ENCODE results near the gene FKBP11.
"Not testable (repeated sequence)": the region's sequence is repeated elsewhere in the genome, so short reads cannot be mapped to it uniquely, and the experiment has no call there.

Gene FKBP11

GRCh38 chr12:48875944-48876515, 49.3 kb downstream of the FKBP11 start:
- no peaks in the 10 kb centered on the region for H3K27me3 ChIP-seq (ENCODE audit: insufficient read depth, low read length, poor library complexity, severe bottlenecking)
- H3K4me3 ChIP-seq (ENCODE audit: low read length, poor library complexity, severe bottlenecking), result no peak overlapping the region

GRCh38 chr12:48873534-48873933, 51.8 kb downstream of the FKBP11 start:
- not testable (repeated sequence) for H3K36me3 ChIP-seq (ENCODE audit: insufficient read depth, low read length); H3K9ac ChIP-seq (ENCODE audit: low read depth, low read length, poor library complexity, severe bottlenecking); H4K20me1 ChIP-seq (ENCODE audit: insufficient read depth, low read length, poor library complexity, severe bottlenecking); H2AFZ ChIP-seq (ENCODE audit: low read length); H3K4me2 ChIP-seq (ENCODE audit: low read depth, low read length, poor library complexity, severe bottlenecking); H3K9me3 ChIP-seq (ENCODE audit: insufficient read depth, low read depth, low read length); H3K4me3 ChIP-seq (ENCODE audit: low read length, poor library complexity, severe bottlenecking); H3K9me2 ChIP-seq (replicated peaks; ENCODE audit: low read depth, low read length); H3K27me3 ChIP-seq (ENCODE audit: insufficient read depth, low read length, poor library complexity, severe bottlenecking); H3K4me1 ChIP-seq (ENCODE audit: insufficient read depth, low read length, poor library complexity, severe bottlenecking); H3K79me2 ChIP-seq (ENCODE audit: insufficient read depth, low read length); H3F3A ChIP-seq (ENCODE audit: low read depth)

More at GRCh38 chr12:48875944-48876515, 49.3 kb downstream of the FKBP11 start:
- Histone ChIP-seq H2AFZ (ENCODE audit: low read length) (no peak overlapping the region), H3K4me2 (ENCODE audit: low read depth, low read length, poor library complexity, severe bottlenecking) (no peak overlapping the region), H3K9me3 (ENCODE audit: insufficient read depth, low read depth, low read length) (no peaks in the 10 kb centered on the region), H3K79me2 (ENCODE audit: insufficient read depth, low read length) (no peaks in the 10 kb centered on the region), H3K36me3 (ENCODE audit: insufficient read depth, low read length) (no peaks in the 10 kb centered on the region), H4K20me1 (ENCODE audit: insufficient read depth, low read length, poor library complexity, severe bottlenecking) (no peaks in the 10 kb centered on the region), H3K9ac (ENCODE audit: low read depth, low read length, poor library complexity, severe bottlenecking) (no peak overlapping the region), H3F3A (ENCODE audit: low read depth) (no peaks in the 10 kb centered on the region), H3K9me2 (replicated peaks; ENCODE audit: low read depth, low read length) (no peaks in the 10 kb centered on the region), H3K4me1 (ENCODE audit: insufficient read depth, low read length, poor library complexity, severe bottlenecking) (no peaks in the 10 kb centered on the region)
- TF ChIP-seq CTCF (conservative IDR thresholded peaks at IDR 0.05; ENCODE audit: low read length) (no peak), EZH2phosphoT487 (IDR thresholded peaks at IDR 0.05; ENCODE audit: borderline replicate concordance) (no peak)

- Histone ChIP-seq H3F3A (ENCODE audit: low read depth) (no peaks in the 10 kb centered on the region), H3K4me3 (ENCODE audit: low read length, poor library complexity, severe bottlenecking) (no peak overlapping the region), H2AFZ (ENCODE audit: low read length) (no peak overlapping the region), H3K9me3 (ENCODE audit: insufficient read depth, low read depth, low read length) (no peaks in the 10 kb centered on the region), H3K9ac (ENCODE audit: low read depth, low read length, poor library complexity, severe bottlenecking) (no peak overlapping the region), H3K9me2 (replicated peaks; ENCODE audit: low read depth, low read length) (no peaks in the 10 kb centered on the region), H3K79me2 (ENCODE audit: insufficient read depth, low read length) (no peaks in the 10 kb centered on the region), H3K27me3 (ENCODE audit: insufficient read depth, low read length, poor library complexity, severe bottlenecking) (no peaks in the 10 kb centered on the region), H4K20me1 (ENCODE audit: insufficient read depth, low read length, poor library complexity, severe bottlenecking) (no peaks in the 10 kb centered on the region), H3K4me1 (ENCODE audit: insufficient read depth, low read length, poor library complexity, severe bottlenecking) (no peaks in the 10 kb centered on the region), H3K36me3 (ENCODE audit: insufficient read depth, low read length) (no peaks in the 10 kb centered on the region), H3K4me2 (ENCODE audit: low read depth, low read length, poor library complexity, severe bottlenecking) (no peak overlapping the region)
- TF ChIP-seq CTCF (conservative IDR thresholded peaks at IDR 0.05; ENCODE audit: low read length) (no peak), EZH2phosphoT487 (IDR thresholded peaks at IDR 0.05; ENCODE audit: borderline replicate concordance) (no peak)
Measured at GRCh38 chr12:48873096-48873495, 52.2 kb downstream of the FKBP11 start.

Measured in Loucy (cell line).